ENCODE data around the gene APLP2.

GRCh38 chr11:130187096-130187495 is 117.4 kb downstream of the APLP2 start:
- TF ChIP-seq CTCF (IDR thresholded peaks at IDR 0.05) (no peak), POLR2A (IDR thresholded peaks at IDR 0.05) (no peak), EP300 (IDR thresholded peaks at IDR 0.05) (no peak)
